HCEC 1CT (cell line): Measurements from ENCODE around the gene TMTC3.
A peak's percentile ranks its signal among the peaks of the same experiment; 100 is the strongest.
"Not testable (repeated sequence)": the region's sequence is repeated elsewhere in the genome, so short reads cannot be mapped to it uniquely, and the experiment has no call there.

ENCODE experiments used
- DNase-seq: peaks from one replicate; pipeline ENCODE4 v3.0.0-alpha.2; 2017

Gene TMTC3

GRCh38 chr12:88167384-88167783 lies 25.3 kb downstream of the TMTC3 start:
- no peak for DNase-seq

GRCh38 chr12:88172844-88173407 lies 30.8 kb downstream of the TMTC3 start:
- DNase-seq = peak; percentile 55

- no peak for DNase-seq
These were observed 33.4 kb downstream of the TMTC3 start for GRCh38 chr12:88175544-88175943.

DNA sequence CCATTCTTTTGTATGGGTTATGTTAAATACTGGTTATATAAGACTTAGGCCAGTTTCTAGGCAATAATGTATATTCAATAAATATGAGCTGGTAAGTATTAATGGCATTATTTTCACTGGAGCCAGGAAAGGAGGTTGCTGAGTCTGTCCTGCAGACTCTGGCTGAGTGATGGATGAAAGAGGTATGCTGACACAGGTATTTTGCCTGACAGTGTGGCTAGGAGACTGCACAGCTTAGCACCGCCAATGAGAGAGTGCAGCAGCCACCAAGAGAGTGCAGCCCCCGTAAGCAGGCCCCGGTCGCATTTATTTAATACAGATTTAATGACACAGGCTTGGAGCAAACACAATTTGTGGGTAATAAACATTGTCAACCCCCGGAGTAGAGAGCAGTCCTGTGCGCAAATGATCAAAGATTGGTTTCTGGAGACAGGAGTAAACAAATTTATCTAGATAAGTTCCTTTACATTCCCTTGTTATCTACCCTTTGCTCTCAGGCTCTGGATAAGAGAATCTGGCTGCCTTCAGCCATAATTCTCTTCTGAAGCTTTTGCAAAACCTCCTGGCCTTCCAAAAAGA lies 37.4 kb downstream of the TMTC3 start:
- DNase-seq = no peak

GRCh38 chr12:88181881-88182280 lies 39.8 kb downstream of the TMTC3 start:
- DNase-seq = no peak

- no peak for DNase-seq
These were observed 40.3 kb downstream of the TMTC3 start for GRCh38 chr12:88182416-88182815.

DNA sequence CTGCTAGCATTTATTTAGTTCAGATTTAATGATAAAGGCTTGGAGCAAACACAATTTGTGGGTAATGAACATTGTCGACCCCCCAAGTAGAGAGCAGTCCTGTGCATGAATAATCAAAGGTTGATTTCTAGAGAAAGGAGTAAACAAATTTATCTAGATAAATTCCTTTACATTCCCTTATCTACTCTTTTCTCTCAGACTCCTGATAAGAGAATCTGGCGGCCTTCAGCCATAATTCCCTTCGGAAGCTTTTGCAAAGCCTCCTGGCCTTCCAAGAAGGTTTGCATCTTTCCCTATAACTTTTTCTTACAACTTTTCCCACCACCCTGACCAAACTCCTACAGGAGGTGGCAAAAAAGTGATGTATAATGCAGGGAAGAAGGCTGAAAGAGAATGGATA lies 42.1 kb downstream of the TMTC3 start:
- no peak for DNase-seq

DNA sequence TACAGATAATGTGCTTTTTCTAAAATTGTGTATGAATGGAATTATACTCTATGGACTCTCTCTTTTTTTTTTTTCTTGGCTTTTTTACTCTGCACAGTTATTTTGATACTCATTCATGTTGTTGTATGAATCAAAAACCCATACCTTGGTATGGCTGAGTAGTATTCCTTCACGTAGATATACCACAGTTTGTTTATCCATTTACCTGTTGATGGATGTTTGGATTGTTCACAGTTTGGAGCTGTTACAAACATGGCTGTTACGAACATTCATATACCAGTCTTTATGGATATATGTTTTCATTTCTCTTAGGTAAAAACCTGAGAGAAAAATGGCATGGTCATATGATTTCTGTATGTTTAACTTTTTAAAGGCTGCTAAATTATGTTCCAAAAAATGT lies 43.2 kb downstream of the TMTC3 start:
- DNase-seq = no peak

DNA sequence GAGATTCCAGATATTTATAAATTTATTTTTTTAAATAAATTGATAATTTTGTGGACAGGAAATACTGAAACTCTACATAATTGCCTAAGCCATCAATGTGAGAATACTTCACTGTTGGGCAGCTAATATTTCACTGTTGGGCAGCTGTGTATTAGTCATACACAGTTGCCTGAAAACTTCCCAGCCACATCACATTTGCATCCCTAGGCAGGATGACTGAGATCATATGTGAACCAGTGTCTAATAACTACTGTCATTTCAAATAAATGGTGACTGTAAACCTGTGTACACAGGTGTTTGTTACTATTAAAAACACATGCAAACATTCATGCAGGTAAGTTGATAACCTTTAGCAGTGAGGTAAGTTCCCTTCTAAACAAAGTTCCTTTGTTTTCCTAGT lies 43.9 kb downstream of the TMTC3 start:
- DNase-seq = peak; percentile 79

- no peak for DNase-seq
These were observed 45.5 kb downstream of the TMTC3 start for GRCh38 chr12:88187571-88187970.

GRCh38 chr12:88188180-88188579 lies 46.1 kb downstream of the TMTC3 start:
- peak; percentile 65 for DNase-seq

GRCh38 chr12:88192426-88192825 lies 50.3 kb downstream of the TMTC3 start:
- DNase-seq = no peak

DNA sequence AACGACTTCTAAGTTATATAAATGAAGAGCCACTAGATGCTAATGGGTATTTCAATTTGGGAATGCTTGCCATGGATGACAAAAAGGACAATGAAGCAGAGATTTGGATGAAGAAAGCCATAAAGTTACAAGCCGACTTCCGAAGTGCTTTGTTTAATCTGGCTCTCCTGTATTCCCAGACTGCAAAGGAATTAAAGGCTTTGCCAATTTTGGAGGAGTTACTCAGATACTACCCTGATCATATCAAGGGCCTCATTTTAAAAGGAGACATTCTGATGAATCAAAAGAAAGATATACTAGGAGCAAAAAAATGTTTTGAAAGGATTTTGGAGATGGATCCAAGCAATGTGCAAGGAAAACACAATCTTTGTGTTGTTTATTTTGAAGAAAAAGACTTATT lies 52.8 kb downstream of the TMTC3 start:
- no peak for DNase-seq

- DNase-seq = no peak
These were observed 57.9 kb downstream of the TMTC3 start for GRCh38 chr12:88200029-88200428.

DNA sequence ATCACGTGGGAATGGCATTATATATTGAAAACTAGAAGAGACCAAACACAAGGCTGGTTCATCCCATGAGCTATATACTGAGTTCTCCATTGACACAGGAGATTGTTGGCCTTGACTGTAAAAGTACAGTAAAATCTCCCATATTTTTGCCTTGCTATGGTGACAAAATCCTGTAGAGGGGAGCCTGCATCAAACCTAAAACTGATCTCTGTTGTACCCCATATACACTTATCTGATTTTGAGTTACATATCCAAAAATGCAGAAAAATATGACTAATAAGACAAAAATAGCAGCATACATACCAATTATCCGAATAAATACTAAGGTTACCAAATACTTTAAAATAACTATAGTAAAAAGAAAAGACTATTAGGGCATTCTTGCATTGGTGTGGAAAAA lies 60.4 kb downstream of the TMTC3 start:
- peak; percentile 69 for DNase-seq

DNA sequence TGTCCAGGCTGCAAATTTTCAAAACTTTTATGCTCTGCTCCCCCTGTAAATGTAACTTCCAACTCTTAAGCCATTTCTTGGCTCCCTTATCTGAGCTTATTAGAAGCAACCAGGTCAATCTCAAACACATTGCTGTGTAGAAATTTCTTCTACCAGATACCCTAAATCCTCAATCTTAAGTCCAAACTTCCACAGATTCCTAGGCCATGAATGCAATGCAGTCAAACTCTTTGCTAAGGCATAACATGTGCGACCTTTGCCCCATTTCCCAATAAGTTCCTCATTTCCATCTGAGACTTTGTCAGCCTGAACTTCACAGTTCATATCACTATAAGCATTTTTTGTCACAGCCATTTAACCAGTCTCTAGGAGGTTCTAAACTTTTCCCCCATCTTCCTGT lies 64.5 kb downstream of the TMTC3 start:
- DNase-seq = peak; percentile 89

GRCh38 chr12:88207921-88208620 lies 66.0 kb downstream of the TMTC3 start:
- DNase-seq = peak; percentile 92

DNA sequence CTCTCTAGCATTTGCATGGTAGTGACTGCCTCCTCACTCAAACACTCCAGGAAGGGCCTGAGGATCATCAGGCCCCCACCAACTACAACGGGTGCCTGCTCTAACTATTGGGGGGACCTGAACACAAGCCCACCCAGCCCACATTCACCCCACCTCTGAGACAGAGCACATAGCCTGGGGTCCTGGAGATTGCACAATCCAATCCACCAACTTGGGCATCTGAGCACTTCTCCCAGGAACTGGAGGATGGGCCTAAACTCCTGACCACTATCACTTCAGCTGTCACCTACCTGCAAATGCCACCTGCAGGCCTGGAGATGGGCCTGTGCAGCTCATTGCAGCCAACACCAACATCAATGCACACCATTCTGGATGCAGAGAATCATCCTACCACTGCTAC lies 66.6 kb downstream of the TMTC3 start:
- no peak for DNase-seq

DNA sequence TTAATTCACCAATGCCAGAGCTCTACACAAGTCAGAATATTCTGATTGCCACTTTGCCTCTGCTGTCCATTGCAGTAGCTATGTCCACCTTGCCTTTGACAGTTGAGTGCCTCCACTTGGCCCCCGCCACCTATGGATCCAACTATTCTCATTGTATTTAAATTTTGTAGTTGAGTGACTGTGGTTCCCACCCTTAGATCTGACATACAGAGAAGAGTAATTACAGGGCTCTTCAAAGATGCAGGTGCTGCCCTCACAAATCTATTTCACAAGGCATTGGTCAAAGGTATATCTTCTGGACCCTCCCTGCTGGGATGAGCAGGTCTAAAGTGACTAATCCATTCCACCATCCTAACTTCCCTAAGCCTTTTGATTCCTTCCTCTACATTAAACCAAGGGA lies 68.2 kb downstream of the TMTC3 start:
- DNase-seq = not testable (repeated sequence)

DNA sequence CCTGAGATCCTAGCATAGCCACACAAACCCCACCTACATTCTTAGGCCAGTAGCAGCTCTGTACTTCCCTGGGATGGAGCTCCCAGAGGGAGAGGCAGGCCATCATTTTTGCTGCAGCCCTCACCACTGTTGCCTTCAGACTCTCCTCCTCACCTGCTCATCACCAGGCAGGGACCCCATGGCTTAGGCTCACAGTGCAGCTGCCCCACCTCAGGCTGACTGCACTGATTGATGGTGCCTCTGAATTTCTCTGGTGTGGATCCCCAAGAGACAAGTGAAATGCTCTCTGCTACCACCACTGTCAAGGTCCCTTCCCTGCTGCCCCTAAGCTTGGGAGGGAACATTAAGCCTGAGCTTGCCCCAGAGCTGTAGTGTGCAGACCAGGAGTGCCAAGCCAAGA lies 76.2 kb downstream of the TMTC3 start:
- no peak for DNase-seq

GRCh38 chr12:88219861-88220260 lies 77.8 kb downstream of the TMTC3 start:
- no peak for DNase-seq

GRCh38 chr12:88223519-88223918 lies 81.4 kb downstream of the TMTC3 start:
- DNase-seq = no peak

DNA sequence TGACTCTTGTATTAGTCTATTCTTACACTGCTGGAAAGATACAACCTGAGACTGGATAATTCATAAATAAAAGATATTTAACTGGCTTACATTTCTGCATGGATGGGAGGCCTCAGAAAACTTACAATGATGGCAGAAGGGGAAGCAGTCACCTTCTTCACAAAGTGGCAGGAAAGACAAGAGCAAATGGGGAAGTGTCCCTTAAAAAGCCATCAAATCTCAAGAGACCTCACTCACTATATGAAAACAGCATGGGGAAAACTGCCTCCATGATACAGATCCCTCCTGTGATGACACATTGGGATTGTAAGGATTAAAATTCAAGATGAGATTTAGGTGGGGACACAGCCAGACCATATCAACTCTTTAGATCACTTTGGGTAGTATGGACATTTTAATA lies 83.7 kb downstream of the TMTC3 start:
- no peak for DNase-seq

- no peak for DNase-seq
These were observed 85.2 kb downstream of the TMTC3 start for GRCh38 chr12:88227263-88227662.

DNA sequence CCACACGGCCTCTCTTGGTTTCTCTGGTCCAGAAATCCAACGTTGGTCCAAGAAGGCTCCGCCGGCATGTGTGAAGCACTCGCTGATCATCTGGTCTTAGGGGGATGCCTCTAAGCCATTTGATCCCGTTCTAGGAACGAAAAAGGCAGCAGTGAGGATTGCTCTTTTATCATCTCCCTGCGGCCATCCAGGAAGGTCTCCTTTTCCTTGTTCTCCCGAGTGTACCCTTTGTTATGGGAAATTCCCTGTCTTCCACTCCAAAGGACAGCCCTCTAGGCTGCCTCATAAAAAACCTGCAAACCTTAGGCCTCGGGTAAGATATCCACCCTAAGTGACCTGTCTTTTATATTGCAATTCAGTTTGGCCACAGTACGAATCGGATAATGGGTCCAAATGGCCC lies 85.8 kb downstream of the TMTC3 start:
- no peak for DNase-seq
